ENCODE measurements around the gene BLVRA.

- no peak for TF ChIP-seq POLR2A (IDR thresholded peaks at IDR 0.05; ENCODE audit: low read depth, low read length)
- no peak for TF ChIP-seq TAF1 (IDR thresholded peaks at IDR 0.05; ENCODE audit: low read depth, low read length)
These were observed 26.9 kb downstream of the BLVRA start for GRCh38 chr7:43785420-43785819.
